Measurements from ENCODE around the gene PPP1R13L.

- TF ChIP-seq CTCF (IDR thresholded peaks at IDR 0.05) (no peak), POLR2A (IDR thresholded peaks at IDR 0.05) (no peak)
These were observed 46.4 kb upstream of the PPP1R13L start for GRCh38 chr19:45451131-45451849.

Measured in heart left ventricle (tissue), 13 donors.